ENCODE measurements around the gene SRSF3.
"Not testable (repeated sequence)": the region's sequence is repeated elsewhere in the genome, so short reads cannot be mapped to it uniquely, and the experiment has no call there.

Gene SRSF3

GRCh38 chr6:36649701-36650484, 55.7 kb downstream of the SRSF3 start:
- Histone ChIP-seq H3K4me2 (ENCODE audit: low read depth, low read length, poor library complexity, severe bottlenecking) (no peak overlapping the region), H2AFZ (ENCODE audit: low read depth, low read length, severe bottlenecking) (no peak overlapping the region), H3K27me3 (ENCODE audit: low read length) (no peaks in the 10 kb centered on the region)

GRCh38 chr6:36650848-36651478, 56.8 kb downstream of the SRSF3 start:
- no peaks in the 10 kb centered on the region for H3K36me3 ChIP-seq (ENCODE audit: low read length)
- no peaks in the 10 kb centered on the region for H3K9me3 ChIP-seq (ENCODE audit: insufficient read depth, low read length)
- no peaks in the 10 kb centered on the region for H3K9me2 ChIP-seq (replicated peaks; ENCODE audit: insufficient read depth, low read length)
- H3K79me2 ChIP-seq (ENCODE audit: insufficient read depth, low read length) = no peaks in the 10 kb centered on the region
- H3K4me2 ChIP-seq (ENCODE audit: low read depth, low read length, poor library complexity, severe bottlenecking) = no peak overlapping the region
- no peaks in the 10 kb centered on the region for H3F3A ChIP-seq (ENCODE audit: insufficient read depth)
- TF ChIP-seq CTCF (IDR thresholded peaks at IDR 0.05; ENCODE audit: insufficient read depth, low read length, poor library complexity, severe bottlenecking) (no peak), EZH2phosphoT487 (conservative IDR thresholded peaks at IDR 0.05; ENCODE audit: low read length) (no peak)
- no peak overlapping the region for H3K27ac ChIP-seq (ENCODE audit: low read depth, low read length)
- H3K9ac ChIP-seq (ENCODE audit: low read length) = no peak overlapping the region
- H4K20me1 ChIP-seq (ENCODE audit: low read depth, low read length) = no peaks in the 10 kb centered on the region
- no peaks in the 10 kb centered on the region for H3K27me3 ChIP-seq (ENCODE audit: low read length)
- H2AFZ ChIP-seq (ENCODE audit: low read depth, low read length, severe bottlenecking) = no peak overlapping the region
- no peak overlapping the region for H3K4me3 ChIP-seq (ENCODE audit: insufficient read depth, low read length, poor library complexity, severe bottlenecking)

More at GRCh38 chr6:36649701-36650484, 55.7 kb downstream of the SRSF3 start:
- H4K20me1 ChIP-seq (ENCODE audit: low read depth, low read length) = no peaks in the 10 kb centered on the region
- H3K9me2 ChIP-seq (replicated peaks; ENCODE audit: insufficient read depth, low read length) = no peaks in the 10 kb centered on the region
- no peaks in the 10 kb centered on the region for H3K36me3 ChIP-seq (ENCODE audit: low read length)
- no peak for TF ChIP-seq EZH2phosphoT487 (conservative IDR thresholded peaks at IDR 0.05; ENCODE audit: low read length)
- no peak overlapping the region for H3K4me3 ChIP-seq (ENCODE audit: insufficient read depth, low read length, poor library complexity, severe bottlenecking)
- no peak overlapping the region for H3K27ac ChIP-seq (ENCODE audit: low read depth, low read length)
- no peak overlapping the region for H3K9ac ChIP-seq (ENCODE audit: low read length)
- H3K79me2 ChIP-seq (ENCODE audit: insufficient read depth, low read length) = no peaks in the 10 kb centered on the region
- H3F3A ChIP-seq (ENCODE audit: insufficient read depth) = no peaks in the 10 kb centered on the region
- H3K9me3 ChIP-seq (ENCODE audit: insufficient read depth, low read length) = no peaks in the 10 kb centered on the region

GRCh38 chr6:36651659-36652379, 57.7 kb downstream of the SRSF3 start:
- H3K9me2 ChIP-seq (replicated peaks; ENCODE audit: insufficient read depth, low read length) = no peaks in the 10 kb centered on the region
- H3K4me3 ChIP-seq (ENCODE audit: insufficient read depth, low read length, poor library complexity, severe bottlenecking) = no peak overlapping the region
- no peaks in the 10 kb centered on the region for H3K79me2 ChIP-seq (ENCODE audit: insufficient read depth, low read length)
- H3K4me2 ChIP-seq (ENCODE audit: low read depth, low read length, poor library complexity, severe bottlenecking) = no peak overlapping the region
- TF ChIP-seq CTCF (IDR thresholded peaks at IDR 0.05; ENCODE audit: insufficient read depth, low read length, poor library complexity, severe bottlenecking) = no peak
- no peak for TF ChIP-seq EZH2phosphoT487 (conservative IDR thresholded peaks at IDR 0.05; ENCODE audit: low read length)
- no peak overlapping the region for H2AFZ ChIP-seq (ENCODE audit: low read depth, low read length, severe bottlenecking)
- no peaks in the 10 kb centered on the region for H3K9me3 ChIP-seq (ENCODE audit: insufficient read depth, low read length)
- H3K9ac ChIP-seq (ENCODE audit: low read length) = no peak overlapping the region
- H3K36me3 ChIP-seq (ENCODE audit: low read length) = no peaks in the 10 kb centered on the region
- H3K27me3 ChIP-seq (ENCODE audit: low read length) = no peaks in the 10 kb centered on the region
- H3F3A ChIP-seq (ENCODE audit: insufficient read depth) = no peaks in the 10 kb centered on the region
- no peak overlapping the region for H3K27ac ChIP-seq (ENCODE audit: low read depth, low read length)
- H4K20me1 ChIP-seq (ENCODE audit: low read depth, low read length) = no peaks in the 10 kb centered on the region

- H3F3A ChIP-seq (ENCODE audit: insufficient read depth); H3K4me2 ChIP-seq (ENCODE audit: low read depth, low read length, poor library complexity, severe bottlenecking); H3K27ac ChIP-seq (ENCODE audit: low read depth, low read length); H3K36me3 ChIP-seq (ENCODE audit: low read length); H3K9me2 ChIP-seq (replicated peaks; ENCODE audit: insufficient read depth, low read length); H3K9ac ChIP-seq (ENCODE audit: low read length); H2AFZ ChIP-seq (ENCODE audit: low read depth, low read length, severe bottlenecking); H3K79me2 ChIP-seq (ENCODE audit: insufficient read depth, low read length); H3K27me3 ChIP-seq (ENCODE audit: low read length); H4K20me1 ChIP-seq (ENCODE audit: low read depth, low read length); H3K9me3 ChIP-seq (ENCODE audit: insufficient read depth, low read length); H3K4me3 ChIP-seq (ENCODE audit: insufficient read depth, low read length, poor library complexity, severe bottlenecking): not testable (repeated sequence)
Measured at GRCh38 chr6:36654469-36654868, 60.3 kb downstream of the SRSF3 start.

Data from SU-DHL-6 (cell line).